Measurements from ENCODE around the gene CNTNAP2. TPM values are rescaled to one million over a fixed set of nuclear protein-coding genes. Genes with fewer than 3 reads are reported as not detected.
"Not testable (repeated sequence)": the region's sequence is repeated elsewhere in the genome, so short reads cannot be mapped to it uniquely, and the experiment has no call there.

Gene CNTNAP2
- total RNA-seq, 1 donor, result under 0.01 TPM

DNA sequence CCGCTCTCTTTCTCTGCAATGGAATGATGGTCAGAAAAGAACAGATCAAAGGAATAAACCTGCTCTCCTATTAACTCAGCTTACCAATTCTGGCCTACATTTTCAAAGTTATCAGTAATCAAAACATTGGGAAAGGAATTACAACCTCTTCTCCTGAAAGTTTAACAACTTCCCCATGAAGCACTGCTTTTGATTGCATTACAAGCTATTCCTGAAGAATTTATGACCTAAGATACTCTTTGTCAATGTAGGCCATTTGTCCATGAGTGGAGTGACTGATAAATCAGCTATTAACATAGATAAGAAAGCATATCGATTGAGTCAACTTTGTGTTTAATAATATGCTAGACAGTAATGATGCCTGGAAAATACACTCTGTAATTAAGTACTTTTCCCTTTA, 2202.2 kb downstream of the CNTNAP2 start:
- DNase-seq (ENCODE audit: low read depth), result no peak
- TF ChIP-seq, protein P1, sequence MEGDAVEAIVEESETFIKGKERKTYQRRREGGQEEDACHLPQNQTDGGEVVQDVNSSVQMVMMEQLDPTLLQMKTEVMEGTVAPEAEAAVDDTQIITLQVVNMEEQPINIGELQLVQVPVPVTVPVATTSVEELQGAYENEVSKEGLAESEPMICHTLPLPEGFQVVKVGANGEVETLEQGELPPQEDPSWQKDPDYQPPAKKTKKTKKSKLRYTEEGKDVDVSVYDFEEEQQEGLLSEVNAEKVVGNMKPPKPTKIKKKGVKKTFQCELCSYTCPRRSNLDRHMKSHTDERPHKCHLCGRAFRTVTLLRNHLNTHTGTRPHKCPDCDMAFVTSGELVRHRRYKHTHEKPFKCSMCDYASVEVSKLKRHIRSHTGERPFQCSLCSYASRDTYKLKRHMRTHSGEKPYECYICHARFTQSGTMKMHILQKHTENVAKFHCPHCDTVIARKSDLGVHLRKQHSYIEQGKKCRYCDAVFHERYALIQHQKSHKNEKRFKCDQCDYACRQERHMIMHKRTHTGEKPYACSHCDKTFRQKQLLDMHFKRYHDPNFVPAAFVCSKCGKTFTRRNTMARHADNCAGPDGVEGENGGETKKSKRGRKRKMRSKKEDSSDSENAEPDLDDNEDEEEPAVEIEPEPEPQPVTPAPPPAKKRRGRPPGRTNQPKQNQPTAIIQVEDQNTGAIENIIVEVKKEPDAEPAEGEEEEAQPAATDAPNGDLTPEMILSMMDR (IDR thresholded peaks at IDR 0.05; ENCODE audit: insufficient read depth, low read length), result no peak
- H3K4me3 ChIP-seq (ENCODE audit: low read depth, low read length), result no peak overlapping the region

DNA sequence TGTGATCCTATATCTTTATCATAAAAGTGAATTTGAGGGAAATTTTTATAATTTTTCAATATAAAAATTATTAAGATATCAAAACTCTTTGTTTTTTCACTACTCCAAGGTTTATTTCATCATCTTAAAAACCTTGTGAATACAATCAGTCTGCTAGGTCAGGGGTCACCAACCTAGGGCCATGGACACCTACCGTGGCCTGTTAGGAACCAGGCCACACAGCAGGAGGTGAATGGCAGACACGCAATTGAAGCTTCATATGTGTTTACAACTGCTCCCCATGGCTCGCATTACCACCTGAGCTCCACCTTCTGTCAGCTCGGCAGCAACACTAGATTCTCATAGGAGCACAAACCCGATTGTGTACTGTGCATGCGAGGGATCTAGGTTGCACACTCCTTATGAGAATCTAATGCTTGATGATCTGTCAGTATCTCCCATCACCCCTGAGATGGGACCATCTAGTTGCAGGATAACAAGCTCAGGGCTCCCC, 2202.8 kb downstream of the CNTNAP2 start:
- no peak for DNase-seq (ENCODE audit: low read depth)
- H3K4me3 ChIP-seq (ENCODE audit: low read depth, low read length), result no peak overlapping the region
- TF ChIP-seq, protein P1 (IDR thresholded peaks at IDR 0.05; ENCODE audit: insufficient read depth, low read length), result no peak

DNA sequence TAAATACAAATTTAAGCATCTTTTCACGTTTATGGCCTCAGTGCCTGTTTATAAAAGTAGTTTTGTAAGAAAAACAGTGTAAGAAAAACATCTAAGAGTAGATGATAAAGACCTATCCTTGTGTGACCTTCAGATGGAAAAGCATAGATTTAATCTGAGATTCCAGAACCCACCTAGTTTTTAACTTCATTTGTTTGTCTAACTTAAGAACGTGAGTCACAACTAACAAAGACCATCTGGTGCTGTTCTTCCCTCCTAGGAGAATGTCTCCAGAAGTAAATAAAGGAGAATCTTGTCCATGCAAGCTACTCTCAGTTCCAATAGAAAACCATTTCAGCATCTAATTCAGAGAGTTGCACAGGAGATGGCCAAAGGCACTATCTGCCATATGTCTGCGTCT, 2208.6 kb downstream of the CNTNAP2 start:
- no peak overlapping the region for H3K4me3 ChIP-seq (ENCODE audit: low read depth, low read length)
- no peak for DNase-seq (ENCODE audit: low read depth)
- TF ChIP-seq, protein P1 (IDR thresholded peaks at IDR 0.05; ENCODE audit: insufficient read depth, low read length), result no peak

DNA sequence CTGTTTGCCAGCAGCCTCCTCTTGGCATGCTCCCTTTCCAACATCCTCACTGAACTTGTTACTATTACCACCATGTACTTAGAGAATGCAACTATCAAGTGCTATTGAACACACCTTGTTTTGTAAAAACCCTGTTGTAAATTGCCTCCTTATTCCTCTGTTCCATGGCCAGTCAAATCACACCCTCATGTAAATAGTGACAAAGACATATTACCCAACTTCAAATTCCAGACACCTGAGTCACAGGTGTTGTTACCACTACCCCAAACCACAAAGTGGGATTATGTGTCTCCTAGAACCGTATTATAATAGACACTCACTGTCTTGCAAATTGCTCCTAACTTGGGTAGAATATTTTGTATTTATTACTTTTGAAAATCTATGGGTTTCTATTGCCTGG, 2210.8 kb downstream of the CNTNAP2 start:
- no peak for DNase-seq (ENCODE audit: low read depth)
- TF ChIP-seq, protein P1 (IDR thresholded peaks at IDR 0.05; ENCODE audit: insufficient read depth, low read length), result no peak
- no peak overlapping the region for H3K4me3 ChIP-seq (ENCODE audit: low read depth, low read length)

DNA sequence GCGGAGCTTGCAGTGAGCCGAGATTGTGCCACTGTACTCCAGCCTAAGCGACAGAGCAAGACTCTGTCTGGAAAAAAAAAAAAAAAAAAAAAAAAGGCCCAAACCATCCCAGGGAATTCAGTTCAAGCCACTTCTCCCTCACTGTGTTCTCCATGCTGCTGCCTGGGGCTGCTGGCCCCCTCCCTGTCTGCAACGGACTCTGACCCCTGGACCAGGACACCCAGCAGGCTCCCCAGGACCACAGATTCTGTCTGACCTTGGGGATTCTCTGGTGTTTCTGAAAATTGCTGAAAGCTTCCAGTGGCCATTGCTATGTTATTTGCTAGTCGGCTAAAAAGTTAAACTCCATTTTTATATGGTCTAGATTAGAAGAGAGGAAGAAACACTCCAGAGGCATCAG, 2212.3 kb downstream of the CNTNAP2 start:
- no peak overlapping the region for H3K4me3 ChIP-seq (ENCODE audit: low read depth, low read length)
- TF ChIP-seq, protein P1 (IDR thresholded peaks at IDR 0.05; ENCODE audit: insufficient read depth, low read length), result no peak
- DNase-seq (ENCODE audit: low read depth), result no peak

DNA sequence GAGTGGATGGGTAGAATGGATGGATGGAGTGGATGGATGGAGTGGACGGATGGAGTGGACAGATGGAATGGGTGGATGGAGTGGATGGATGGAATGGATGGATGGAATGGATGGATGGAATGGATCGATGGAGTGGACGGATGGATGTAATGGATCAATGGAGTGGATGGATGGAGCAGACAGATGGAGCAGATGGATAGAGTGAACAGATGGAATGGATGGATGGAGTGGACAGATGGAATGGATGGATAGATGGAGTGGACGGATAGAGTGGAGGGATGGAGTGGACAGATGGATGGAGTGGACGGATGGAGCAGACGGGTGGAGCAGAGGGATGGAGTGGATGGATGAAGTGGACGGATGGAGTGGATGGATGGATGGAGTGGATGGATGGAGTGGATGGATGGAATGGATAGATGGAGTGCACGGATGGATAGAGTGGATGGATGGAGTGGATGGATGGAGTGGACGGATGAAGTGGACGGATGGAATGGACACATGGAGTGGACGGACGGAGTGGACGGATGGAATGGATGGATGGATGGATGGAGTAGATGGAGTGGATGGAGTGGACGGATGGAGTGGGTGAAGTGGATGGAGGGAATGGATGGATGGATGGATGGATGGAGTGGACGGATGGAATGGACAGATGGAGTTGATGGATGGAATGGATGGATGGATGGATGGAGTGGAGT, 2213.7 kb downstream of the CNTNAP2 start:
- TF ChIP-seq, protein P1 (IDR thresholded peaks at IDR 0.05; ENCODE audit: insufficient read depth, low read length), result no peak
- H3K4me3 ChIP-seq (ENCODE audit: low read depth, low read length), result no peak overlapping the region
- no peak for DNase-seq (ENCODE audit: low read depth)

DNA sequence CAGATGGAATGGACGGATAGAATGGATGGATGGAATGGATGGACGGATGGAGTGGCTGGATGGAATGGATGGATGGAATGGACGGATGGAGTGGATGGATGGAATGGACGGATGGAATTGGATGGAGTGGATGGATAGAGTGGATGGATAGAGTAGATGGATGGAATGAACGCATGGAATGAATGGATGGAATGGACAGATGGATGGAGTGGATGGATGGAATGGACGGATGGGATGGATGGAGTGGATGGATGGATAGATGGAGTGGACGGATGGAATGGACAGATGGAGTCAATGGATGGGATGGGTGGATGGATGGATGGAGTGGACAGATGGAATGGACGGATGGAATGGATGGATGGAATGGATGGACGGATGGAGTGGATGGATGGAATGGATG, 2214.2 kb downstream of the CNTNAP2 start:
- TF ChIP-seq, protein P1 (IDR thresholded peaks at IDR 0.05; ENCODE audit: insufficient read depth, low read length), result no peak
- H3K4me3 ChIP-seq (ENCODE audit: low read depth, low read length), result no peak overlapping the region
- no peak for DNase-seq (ENCODE audit: low read depth)

DNA sequence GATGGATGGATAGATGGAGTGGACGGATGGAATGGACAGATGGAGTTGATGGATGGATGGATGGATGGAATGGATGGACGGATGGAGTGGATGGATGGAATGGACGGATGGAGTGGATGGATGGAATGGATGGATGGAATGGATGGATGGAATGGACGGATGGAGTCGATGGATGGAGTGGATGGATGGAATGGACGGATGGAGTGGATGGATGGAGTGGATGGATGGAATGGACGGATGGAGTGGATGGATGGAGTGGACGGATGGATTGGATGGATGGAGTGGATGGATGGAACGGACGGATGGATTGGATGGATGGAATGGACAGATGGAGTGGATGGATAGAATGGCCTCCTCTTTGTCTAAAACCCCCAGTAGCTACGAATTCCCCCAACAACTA, 2214.9 kb downstream of the CNTNAP2 start:
- H3K4me3 ChIP-seq (ENCODE audit: low read depth, low read length); DNase-seq (ENCODE audit: low read depth): not testable (repeated sequence)

Data from fibroblast of the aortic adventitia (primary cell).